Fibroblast of skin of abdomen (primary cell): Measurements from ENCODE around the gene GAP43.
"Not testable (repeated sequence)": the region's sequence is repeated elsewhere in the genome, so short reads cannot be mapped to it uniquely, and the experiment has no call there.

ENCODE experiments used
- DNase-seq: peaks from one replicate; pipeline ENCODE4 v3.0.0-alpha.2; 2013

Gene GAP43

DNA sequence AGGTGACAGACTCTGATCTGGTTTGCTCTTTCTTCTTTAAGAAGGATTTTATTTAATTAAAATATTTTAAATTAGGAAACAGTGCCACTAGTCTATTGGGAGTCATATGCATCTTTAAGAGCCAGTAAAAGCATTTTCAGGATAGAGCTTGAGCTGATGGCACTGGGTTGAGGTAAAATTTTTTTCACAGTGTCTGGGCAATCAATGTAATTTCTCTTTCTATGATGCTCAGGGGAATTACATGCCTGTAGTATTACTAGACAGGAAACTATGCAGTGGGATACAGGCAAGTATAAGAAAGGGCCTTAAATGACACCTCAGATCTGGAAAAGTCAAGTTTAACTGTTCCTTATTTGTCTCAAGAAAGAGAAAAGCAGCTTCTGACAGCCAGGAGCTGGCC lies 76.4 kb downstream of the GAP43 start:
- DNase-seq: peak; percentile 83

DNA sequence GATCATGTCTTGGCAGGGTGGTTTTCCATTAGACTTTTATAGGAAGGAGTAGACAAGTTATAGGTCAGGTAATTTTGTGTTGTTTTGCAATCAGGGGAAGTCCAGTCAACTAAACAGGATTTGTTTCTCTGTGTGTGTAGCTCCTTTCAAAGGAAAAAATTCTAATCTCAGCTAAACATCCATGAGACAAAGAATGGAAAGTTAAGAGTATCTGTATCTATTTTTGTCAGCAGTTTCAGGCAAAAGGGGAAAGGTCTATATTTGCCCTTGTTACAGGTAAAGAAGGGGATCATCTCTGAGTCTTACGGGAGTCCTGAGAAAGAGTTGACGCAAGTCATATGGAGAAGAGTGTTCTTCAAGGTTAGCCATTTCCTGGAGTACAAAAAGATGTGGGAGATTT lies 79.3 kb downstream of the GAP43 start:
- no peak for DNase-seq

DNA sequence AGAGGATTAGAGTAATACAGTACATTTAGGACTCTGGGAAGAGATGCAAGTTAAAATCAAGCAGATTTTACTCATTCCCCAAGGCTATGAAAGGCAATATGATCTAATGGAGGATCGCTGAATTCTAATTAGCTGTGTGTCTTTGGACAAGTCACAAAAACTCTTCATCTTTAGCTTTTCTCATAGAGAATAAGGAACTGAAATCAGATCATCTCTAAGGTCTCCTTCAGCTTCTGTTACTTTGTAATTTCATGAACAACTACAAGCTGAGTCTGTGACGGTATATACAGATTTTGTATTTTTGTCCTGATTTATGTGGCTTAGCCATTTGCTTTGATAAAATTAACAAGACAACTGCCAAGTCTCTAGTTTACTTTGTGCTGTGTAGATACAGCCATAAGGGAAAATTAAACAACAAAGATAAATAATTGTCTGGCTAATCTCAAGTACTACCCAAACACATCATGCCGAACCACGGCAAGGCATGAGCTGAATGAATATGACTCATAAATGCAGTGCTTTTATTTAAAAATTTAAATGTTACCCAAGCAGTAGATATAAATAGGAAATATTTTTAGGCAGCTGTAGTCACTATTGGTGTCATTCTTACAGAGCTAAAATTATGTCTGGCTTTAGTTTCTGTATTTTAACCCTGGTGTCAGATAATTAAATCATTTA lies 81.5 kb downstream of the GAP43 start:
- no peak for DNase-seq

DNA sequence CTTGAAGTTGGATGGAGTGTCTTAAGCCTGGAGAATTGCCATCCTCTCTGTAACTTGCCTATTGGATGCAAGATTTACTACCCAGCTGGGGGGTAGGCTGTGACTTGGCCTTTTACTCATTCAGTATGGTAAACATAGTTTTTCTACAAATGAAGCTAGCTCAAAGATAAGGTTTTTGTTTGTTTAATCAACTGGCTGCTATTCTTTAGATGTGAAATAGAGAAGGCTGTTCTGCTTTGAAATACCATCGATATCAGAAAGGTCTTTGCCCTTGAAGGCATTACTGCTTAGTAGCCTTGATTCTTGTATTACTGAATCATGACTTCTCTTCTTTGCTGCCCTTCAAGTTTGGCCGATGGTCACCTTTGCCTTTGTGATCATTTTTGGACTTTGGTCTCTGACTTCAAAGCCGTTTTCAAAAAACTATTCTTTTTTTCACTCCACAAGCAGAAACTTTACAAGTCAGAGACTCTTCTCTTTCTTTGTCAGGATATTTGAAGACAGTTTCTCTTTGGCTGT lies 83.1 kb downstream of the GAP43 start:
- DNase-seq: no peak

DNA sequence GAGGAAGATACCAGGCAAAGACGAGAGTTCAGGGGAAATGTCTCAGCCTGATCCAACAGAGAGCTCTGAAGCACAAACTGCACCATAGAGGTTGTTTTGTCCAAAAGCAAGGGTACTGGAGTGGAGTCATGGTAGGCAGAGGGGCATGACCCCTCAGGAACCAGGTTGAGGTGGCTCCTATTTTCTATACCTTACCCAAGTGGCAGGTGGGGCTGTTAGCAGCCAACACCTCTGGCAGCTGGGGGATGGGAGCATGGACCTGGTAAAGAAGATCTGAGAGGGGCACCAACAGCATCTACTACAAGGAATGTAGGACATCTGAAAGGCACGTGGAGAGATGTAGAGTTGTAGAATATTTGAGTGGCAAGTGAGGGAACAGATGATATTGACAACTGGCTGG lies 85.2 kb downstream of the GAP43 start:
- DNase-seq: no peak

DNA sequence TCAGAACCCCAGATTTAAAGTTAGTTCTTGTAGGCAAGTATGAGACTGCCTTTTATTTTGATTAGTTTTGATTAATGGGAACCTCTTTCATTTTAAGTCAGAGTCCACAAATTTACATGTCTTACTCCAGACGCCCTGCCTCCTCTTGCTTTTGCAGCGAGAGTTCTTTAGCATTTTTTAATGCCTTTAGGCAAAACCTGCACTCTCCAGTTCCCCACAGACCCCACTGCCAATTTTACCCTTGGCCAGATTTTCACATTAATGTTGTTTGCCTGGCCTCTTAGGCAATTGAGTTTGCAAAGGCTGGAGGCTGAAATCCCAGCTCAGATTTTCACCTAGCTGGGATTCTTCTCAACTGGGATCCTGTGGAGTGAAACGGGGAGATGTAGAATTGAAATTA lies 85.8 kb downstream of the GAP43 start:
- DNase-seq: no peak

DNA sequence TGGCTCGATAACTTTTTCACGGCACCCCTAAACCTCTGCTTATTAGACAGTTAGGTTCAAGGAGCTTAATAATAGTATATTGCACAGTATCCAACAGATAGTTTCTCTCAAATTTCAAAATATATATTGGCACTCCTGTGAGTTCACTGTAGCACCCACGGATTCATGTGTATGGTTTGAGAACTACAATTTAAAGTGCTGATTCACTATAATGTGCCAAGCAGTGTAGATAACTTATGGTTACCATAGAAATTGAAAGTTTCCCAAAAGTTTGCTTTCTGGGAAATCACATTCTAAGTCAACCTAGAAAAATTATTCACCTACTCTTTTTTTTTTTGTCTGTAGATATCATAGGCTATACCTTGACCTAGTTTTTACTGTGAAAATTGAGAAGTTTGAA lies 86.6 kb downstream of the GAP43 start:
- DNase-seq: peak; percentile 34

DNA sequence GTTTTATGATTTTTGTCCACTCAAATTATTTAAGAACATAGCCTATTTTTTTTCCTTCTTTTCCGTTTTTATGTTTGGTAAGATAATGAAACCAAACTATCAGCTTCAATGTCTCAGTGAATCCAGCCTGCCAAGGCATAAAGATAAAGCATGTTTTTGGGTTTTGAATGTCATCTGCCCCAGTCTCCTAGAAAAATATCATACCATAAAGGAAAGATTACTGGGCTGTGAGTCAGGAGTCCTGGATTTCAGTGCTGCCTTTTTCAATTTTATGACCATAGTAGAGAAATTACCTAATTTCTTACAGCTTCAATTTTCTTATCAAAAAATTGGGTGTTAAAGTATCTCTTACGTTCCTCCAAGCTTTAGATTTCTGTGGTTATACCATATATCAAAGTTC lies 87.5 kb downstream of the GAP43 start:
- DNase-seq: peak; percentile 43

DNA sequence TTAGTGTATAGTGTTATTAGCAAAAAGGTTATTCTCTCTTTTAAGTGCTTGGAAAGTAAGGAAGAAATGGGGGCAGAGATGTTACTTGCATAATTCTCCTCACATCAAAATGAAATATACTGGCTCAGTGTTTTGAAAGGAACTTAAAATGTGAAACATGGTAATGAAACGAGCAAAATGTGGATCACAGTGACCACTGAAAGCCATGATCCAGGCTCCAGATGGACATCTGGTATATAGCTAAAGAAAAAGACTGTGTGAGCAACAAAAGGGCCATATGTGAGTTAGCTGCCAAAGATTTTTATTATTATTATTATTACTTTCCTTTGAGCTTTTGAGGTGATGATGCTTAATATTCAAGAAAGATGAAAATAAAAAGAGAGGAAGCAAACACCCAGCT lies 89.6 kb downstream of the GAP43 start:
- no peak for DNase-seq

DNA sequence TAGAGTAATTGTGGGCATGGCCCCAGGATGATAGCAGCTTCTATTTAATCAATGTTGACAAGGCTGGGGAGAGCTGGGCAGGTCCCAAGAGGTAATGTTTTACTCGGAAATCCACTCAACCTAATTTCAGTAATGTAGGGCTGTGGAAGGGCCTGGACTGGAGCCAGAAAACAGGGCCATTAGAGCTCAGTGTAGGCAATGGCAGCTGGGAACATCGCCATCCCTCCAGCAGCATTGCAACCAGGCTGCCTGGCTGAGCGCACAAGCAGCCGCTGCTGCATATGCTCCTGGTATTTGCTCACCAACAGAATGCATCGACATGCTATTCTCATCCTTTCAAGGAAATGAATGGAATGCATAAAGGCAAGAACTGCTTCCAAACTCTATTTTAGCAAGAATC lies 90.0 kb downstream of the GAP43 start:
- peak; percentile 81 for DNase-seq

DNA sequence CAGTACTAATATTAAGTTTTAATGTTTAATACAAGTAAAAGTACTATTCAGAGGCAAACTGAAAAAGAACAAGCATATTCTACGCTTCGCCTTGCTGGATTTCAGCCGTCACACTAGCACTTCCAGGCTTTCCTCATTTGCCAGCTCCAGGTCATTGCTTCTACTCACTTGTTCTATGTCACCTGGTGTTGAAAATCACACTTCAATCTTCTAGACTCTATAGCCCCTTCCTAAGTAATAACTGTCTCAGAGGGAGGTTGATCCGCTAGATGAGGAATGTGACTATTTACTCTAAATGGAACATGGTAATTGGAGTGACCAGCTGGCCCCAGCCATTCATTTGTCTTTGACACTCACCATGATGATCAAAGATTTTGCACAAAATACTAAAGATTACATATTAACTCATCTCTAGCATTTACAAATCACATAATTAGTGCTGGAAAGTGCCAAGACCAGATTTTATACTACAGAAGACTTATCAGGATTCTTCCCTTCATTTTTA lies 92.0 kb downstream of the GAP43 start:
- no peak for DNase-seq

DNA sequence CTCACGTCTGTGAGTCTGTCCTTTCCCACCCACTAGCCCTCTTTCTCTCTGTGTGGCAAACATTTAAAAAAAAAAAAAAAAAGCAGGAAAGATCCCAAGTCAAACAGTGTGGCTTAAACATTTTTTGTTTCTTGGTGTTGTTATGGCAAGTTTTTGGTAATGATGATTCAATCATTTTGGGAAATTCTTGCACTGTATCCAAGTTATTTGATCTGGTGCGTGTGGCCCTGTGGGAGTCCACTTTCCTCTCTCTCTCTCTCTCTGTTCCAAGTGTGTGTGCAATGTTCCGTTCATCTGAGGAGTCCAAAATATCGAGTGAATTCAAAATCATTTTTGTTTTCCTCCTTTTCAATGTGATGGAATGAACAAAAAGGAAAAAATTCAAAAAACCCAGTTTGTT lies 97.7 kb downstream of the GAP43 start:
- DNase-seq: peak; percentile 26

DNA sequence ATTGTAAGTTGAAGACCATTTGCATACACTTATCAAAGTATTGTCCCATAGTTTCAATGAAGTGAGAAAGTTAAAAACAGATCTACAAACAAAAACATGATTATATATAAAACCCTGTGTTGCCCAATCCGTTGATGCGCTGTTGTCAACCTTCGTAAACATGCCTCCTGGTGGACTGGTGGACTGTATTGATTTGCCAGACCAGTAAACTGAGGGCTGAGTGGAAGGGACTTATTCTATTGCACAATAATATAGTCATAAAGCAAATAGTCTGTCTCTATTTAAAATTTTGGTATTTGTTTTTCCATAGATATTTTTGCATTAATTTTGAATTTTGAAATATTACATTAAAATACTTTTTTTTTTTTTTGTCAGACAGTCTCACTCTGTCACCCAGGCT lies 102.5 kb downstream of the GAP43 start:
- DNase-seq: no peak

DNA sequence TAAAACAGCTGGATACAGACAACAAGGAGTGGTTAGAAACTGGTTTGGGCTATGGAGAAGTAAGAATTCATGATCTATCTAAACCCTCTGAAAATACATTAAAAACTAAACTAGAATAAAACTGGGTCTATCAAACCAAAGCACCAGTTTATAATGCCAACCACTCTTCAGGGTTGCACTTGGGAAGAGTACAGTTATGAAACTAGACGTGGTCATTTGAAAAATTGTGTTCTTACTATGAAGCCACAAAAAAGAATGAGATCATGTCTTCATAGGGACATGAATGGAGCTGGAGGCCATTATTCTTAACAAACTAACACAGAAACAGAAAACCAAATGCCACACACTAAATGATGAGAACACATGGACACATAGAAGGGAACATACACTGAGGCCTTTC lies 103.8 kb downstream of the GAP43 start:
- no peak for DNase-seq

DNA sequence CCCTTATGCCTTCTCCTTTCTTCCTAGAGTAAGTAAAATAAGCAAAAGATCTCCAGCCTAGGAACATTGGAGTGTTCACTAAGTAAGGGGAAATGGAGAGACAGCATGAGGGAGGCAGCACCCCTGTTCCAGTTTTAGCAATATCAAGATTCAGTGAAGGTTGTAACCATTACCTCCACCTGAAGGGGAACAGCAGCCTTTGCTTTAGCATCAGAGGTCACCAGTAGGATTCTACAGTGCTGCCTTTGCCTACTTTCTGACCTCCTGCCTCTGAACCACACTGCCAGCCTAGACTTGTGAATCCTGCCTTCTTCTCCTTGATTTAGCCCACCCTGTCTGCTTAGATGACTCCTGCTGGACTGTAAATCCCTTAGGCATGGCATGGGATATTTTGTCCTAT lies 104.7 kb downstream of the GAP43 start:
- DNase-seq: no peak

DNA sequence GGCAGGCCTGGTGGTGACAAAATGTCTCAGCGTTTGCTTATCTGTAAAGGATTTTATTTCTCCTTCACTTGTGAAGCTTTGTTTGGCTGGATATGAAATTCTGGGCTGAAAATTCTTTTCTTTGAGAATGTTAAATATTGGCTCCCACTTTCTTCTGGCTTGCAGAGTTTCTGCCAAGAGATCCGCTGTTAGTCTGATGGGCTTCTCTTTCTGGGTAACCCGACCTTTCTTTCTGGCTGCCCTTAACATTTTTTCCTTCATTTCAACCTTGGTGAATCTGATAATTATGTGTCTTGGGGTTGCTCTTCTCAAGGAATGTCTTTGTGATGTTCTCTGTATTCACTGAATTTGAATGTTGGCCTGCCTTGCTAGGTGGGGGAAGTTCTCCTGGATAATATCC lies 113.0 kb downstream of the GAP43 start:
- DNase-seq: not testable (repeated sequence)

DNA sequence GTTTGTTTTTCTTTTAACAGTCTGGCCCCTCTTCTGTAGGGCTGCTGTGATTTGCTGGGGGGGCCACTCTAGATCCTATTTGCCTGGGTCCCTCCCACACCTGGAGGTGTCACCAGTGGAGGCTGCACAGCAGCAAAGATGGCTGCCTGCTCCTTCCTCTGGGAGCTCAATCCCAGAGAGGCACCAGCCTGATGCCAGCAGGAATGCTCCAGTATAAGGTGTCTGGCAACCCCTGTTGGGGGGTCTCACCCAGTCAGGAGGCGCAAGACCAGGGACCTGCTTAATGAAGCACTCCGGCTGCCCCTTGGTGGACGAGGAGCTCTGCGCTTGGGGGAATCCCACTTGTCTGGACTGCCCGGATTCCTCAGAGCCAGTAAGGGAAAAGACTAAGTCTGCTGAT lies 118.3 kb downstream of the GAP43 start:
- no peak for DNase-seq

DNA sequence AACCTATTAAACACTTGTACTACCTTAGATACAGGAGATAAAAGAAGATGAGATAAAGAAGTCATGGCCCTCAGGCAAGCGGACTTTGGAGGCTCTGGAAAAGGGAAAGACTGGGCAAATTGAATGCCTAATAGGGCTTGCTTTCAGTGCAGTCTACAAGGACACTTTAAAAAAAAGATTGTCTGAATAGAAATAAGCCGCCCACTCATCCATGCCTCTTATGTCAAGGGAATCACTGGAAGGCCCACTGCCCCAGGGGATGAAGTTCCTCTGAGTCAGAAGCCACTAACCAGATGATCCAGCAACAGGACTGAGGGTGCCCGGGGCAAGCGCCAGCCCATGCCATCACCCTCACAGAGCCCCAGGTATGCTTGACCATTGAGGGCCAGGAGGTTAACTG lies 121.2 kb downstream of the GAP43 start:
- DNase-seq: not testable (repeated sequence)

DNA sequence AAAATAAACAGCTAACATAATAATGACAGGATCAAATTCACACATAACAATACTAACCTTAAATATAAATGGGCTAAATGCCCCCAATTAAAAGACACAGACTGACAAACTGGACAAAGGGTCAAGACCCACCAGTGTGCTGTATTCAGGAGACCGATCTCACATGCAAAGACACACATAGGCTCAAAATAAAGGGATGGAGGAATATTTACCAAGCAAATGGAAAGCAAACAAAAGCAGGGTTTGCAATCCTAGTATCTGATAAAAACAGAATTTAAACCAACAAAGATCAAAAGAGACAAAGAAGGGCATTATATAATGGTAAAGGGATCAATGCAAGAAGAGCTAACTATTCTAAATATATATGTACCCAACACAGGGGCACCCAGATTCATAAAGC lies 129.7 kb downstream of the GAP43 start:
- not testable (repeated sequence) for DNase-seq

DNA sequence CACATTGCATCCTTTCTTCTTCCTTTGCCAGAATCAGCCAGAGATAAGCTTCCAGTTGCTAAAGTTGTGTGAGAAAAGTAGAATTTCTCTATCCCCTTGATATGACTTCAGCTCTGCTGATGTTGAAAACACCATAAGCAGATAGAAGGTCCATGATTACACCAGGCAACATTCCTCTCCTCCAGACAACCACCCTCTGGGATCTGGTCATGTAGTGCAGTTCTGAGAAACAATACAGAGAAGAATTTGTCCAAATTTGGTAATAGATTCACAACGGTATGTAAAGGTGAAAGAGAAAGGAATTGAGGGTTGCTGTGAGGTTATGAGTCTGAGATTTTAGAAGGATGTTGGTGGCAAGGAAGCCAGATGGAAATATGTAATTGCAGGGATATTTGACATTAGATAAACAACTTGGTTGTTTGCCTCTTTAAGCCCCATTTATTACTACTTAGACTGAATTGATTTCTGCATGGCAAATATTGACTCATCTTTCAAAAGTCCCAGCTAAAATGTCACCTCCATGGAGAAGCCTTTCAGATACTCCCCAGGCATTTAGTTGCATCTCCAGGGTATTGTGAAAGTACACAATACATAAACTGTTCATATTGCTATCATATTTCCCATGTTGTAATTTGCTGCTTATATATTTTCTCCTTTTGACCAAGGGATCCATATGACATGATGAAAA lies 134.9 kb downstream of the GAP43 start:
- DNase-seq: peak; percentile 33

DNA sequence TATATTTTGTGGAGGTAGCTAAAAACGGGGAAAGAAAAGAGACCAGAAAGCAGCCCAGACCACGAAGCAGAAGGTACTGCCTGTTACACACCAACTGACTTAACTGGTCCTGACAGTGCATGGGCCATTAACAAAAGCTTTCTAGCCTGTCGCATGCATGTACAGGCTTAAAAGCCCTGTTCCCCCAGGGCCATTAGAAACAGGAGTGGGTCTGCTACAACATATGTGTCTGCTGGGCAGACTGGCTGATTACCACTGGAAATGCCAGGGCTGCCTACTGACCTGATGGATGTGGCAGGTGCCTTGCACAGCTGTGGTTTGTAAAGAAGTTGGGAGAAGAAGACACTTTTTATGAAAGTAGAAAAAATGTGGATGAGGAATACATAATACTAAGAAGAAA lies 137.4 kb downstream of the GAP43 start:
- DNase-seq: no peak

DNA sequence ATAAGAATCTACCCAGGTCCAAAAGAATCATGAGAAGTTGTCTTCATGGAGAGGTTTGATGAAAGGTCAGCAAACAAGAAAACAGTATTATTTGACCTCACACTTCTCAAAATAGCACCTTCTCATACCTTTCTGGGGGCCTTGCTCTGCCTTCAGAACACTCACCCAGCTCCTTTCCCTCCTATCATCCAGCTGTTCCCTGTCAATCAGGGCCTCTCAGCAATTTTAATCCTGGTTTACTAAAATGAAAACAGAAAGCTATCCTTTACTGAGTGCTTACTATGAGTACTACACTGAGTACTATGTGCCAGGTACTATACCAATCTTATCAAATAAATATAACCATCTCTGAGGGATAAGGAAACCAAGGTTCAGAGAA lies 138.6 kb downstream of the GAP43 start:
- no peak for DNase-seq

DNA sequence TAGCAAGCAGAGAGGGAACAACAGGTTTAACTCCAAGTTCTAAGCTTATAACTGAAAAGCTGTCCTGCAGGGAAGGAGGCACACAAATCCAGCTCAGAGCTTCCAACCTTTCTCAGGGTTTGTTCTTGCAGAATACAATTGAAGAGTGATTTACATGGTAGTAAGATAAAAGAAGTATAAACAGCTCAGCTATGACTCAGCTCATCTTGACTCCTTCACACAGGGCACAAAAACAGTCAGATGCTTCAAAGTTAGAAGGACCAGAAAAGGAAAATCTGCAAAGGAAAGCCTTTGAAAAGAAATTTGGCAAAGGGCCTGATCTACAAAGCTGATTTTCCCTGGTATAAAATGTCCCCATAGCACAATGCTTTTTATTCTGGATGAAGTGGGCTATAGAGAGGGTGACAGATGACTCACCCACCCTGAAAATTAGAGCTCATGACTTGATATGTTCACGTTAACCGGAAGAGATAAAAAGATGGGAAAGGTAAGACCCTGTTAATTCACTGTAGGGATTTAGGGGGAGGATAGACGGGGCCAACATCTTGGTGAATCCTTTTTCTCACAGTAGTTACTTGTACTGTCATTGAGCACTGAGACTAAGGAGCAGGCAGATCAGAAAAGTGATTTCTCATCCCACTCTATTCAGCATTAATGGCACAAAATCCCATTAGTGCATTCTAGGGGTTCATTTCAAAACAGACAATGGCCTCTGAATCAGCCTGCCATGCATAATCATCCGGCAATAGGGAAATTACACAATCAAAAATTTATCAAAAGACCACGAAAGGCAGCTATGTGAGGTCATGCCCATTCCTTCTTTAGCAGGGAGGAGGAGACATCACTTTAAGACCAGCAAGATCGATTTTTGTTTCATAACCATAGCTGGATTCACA lies 143.5 kb downstream of the GAP43 start:
- peak; percentile 54 for DNase-seq
